Calu3 (cell line): Measurements from ENCODE around the gene ROBO4. TPM values are rescaled to one million over a fixed set of nuclear protein-coding genes. Genes with fewer than 3 reads are reported as not detected.

Experiments
- BruUV-seq: library from RNA; stranded (reverse); fragments of 400-500 nt; replicated peaks from 2 replicates; lab custom pipeline; 2021; lab: Mats Ljungman, UMichigan
- CTCF ChIA-PET: fragments of 300-600 bp; sonication (Branson Sonifier 250); formaldehyde crosslinking; loops from one replicate; lab custom pipeline; 2022; ENCODE audit warnings: antibody characterized with exemption; lab: Charles Lee
- DNase-seq: peaks from one replicate; pipeline ENCODE4 v3.0.0; 2022
- H3K27ac Mint-ChIP-seq: one replicate; pipeline ENCODE4 v1.8.0; 2022; ENCODE audit warnings: mixed read lengths; ENCODE audit not compliant: unreplicated experiment
- H3K27me3 Mint-ChIP-seq: one replicate; pipeline ENCODE4 v1.8.0; 2022; ENCODE audit warnings: mixed read lengths; ENCODE audit not compliant: unreplicated experiment
- H3K36me3 Mint-ChIP-seq: one replicate; pipeline ENCODE4 v1.8.0; 2022; ENCODE audit warnings: mild to moderate bottlenecking, moderate library complexity, mixed read lengths; ENCODE audit not compliant: insufficient read depth, unreplicated experiment
- H3K4me1 Mint-ChIP-seq: one replicate; pipeline ENCODE4 v1.8.0; 2022; ENCODE audit warnings: mild to moderate bottlenecking, low read depth, mixed read lengths; ENCODE audit not compliant: unreplicated experiment
- H3K4me3 Mint-ChIP-seq: one replicate; pipeline ENCODE4 v1.8.0; 2022; ENCODE audit warnings: mild to moderate bottlenecking, low read depth, moderate library complexity, mixed read lengths; ENCODE audit not compliant: unreplicated experiment
- H3K9me3 Mint-ChIP-seq: one replicate; pipeline ENCODE4 v1.8.0; 2022; ENCODE audit warnings: low read depth, mixed read lengths; ENCODE audit not compliant: unreplicated experiment
- CTCF ChIP-seq: fragments of 200-600 bp; IDR thresholded peaks from one replicate; pipeline ENCODE4 v1.8.0; 2022; ENCODE audit warnings: antibody characterized with exemption; ENCODE audit not compliant: unreplicated experiment
- intact Hi-C: fragments of 100-400 bp; cut with micrococcal nuclease; formaldehyde crosslinking; loops from one replicate; pipeline ENCODE4 v1.10.0; 2022; ENCODE audit not compliant: unreplicated experiment
- total RNA-seq: library from RNA; stranded (reverse); gene quantifications from 2 replicates; pipeline ENCODE4 v1.2.3, GENCODE V29; 2022

The ROBO4 gene
- total RNA-seq, 1 experiment from 2014 or later, result not detected

GRCh38 chr11:124876818-124877630, 20.6 kb downstream of the ROBO4 start:
- intact Hi-C loops, result no loop called here
- BruUV-seq, result no TSS peak
- H3K27me3 Mint-ChIP-seq, result peaks cover 79% of the 10 kb centered on the region
- no peaks in the 10 kb centered on the region for H3K9me3 Mint-ChIP-seq
- TF ChIP-seq CTCF, result no peak
- no peak overlapping the region for H3K27ac Mint-ChIP-seq
- H3K36me3 Mint-ChIP-seq, result peaks cover 17% of the 10 kb centered on the region
- H3K4me1 Mint-ChIP-seq, result no peaks in the 10 kb centered on the region
- CTCF ChIA-PET, result interaction anchor here (0.8 to 1.0 kb wide), 6 partner anchors 11 to 469 kb away, joined by 3 to 6 read pairs (median 4); partner anchors contain the start of genes CCDC15, SIAE and SPA17
- peak overlapping the region; percentile 67 for H3K4me3 Mint-ChIP-seq
- DNase-seq, result no peak

GRCh38 chr11:124875943-124876817, 21.5 kb downstream of the ROBO4 start:
- Mint-ChIP-seq H3K27me3 (peaks cover 87% of the 10 kb centered on the region), H3K4me3 (peak overlapping the region; percentile 67), H3K4me1 (no peaks in the 10 kb centered on the region), H3K9me3 (no peaks in the 10 kb centered on the region), H3K27ac (peak overlapping the region; percentile 34), H3K36me3 (peaks cover 17% of the 10 kb centered on the region)
- no TSS peak for BruUV-seq
- CTCF ChIA-PET, result interaction anchor here (0.8 to 1.0 kb wide), 6 partner anchors 10 to 470 kb away, joined by 3 to 6 read pairs (median 4); partner anchors contain the start of genes CCDC15, SIAE and SPA17
- TF ChIP-seq CTCF, result peak; percentile 50
- peak; percentile 73 for DNase-seq
- intact Hi-C loops, result no loop called here

- H3K4me3 Mint-ChIP-seq, result peak overlapping the region; percentile 67
- H3K27ac Mint-ChIP-seq, result no peak overlapping the region
- H3K36me3 Mint-ChIP-seq, result peaks cover 17% of the 10 kb centered on the region
- H3K27me3 Mint-ChIP-seq, result peaks cover 88% of the 10 kb centered on the region
- no TSS peak for BruUV-seq
- H3K4me1 Mint-ChIP-seq, result no peaks in the 10 kb centered on the region
- CTCF ChIA-PET, result no interaction called here
- H3K9me3 Mint-ChIP-seq, result no peaks in the 10 kb centered on the region
- no peak for TF ChIP-seq CTCF
- intact Hi-C loops, result no loop called here
- no peak for DNase-seq
Observed at GRCh38 chr11:124875401-124875800, 22.3 kb downstream of the ROBO4 start.

GRCh38 chr11:124874571-124875255, 23.0 kb downstream of the ROBO4 start:
- CTCF ChIA-PET, result no interaction called here

More at GRCh38 chr11:124874571-124875255, 23.0 kb downstream of the ROBO4 start:
- TF ChIP-seq CTCF, result no peak
- Mint-ChIP-seq H3K27ac (no peak overlapping the region), H3K4me3 (no peak overlapping the region), H3K4me1 (no peaks in the 10 kb centered on the region), H3K9me3 (no peaks in the 10 kb centered on the region), H3K36me3 (peaks cover 17% of the 10 kb centered on the region), H3K27me3 (peaks cover 88% of the 10 kb centered on the region)
- intact Hi-C loops, result no loop called here
- no peak for DNase-seq
- no TSS peak for BruUV-seq
